Subcutaneous adipose tissue (tissue), 4 donors: ENCODE data around the gene CFL1. TPM values are rescaled to one million over a fixed set of nuclear protein-coding genes. Genes with fewer than 3 reads are reported as not detected.

ENCODE experiments used
- CTCF ChIP-seq: fragments of 450-650 bp; IDR thresholded peaks from one replicate; pipeline ENCODE4 v1.5.1; 2016; ENCODE audit warnings: low read depth, mild to moderate bottlenecking, control low read depth, antibody characterized with exemption, moderate library complexity
- total RNA-seq, 4 donors: library from RNA; depleted of rRNA; stranded (reverse); fragments of >200 nt; gene quantifications; one replicate each; pipeline ENCODE4 v1.1.0, GENCODE V29; 2016

Gene CFL1
- total RNA-seq, 4 donors from 2014 or later, result 375 to 550 (median 447) TPM

DNA sequence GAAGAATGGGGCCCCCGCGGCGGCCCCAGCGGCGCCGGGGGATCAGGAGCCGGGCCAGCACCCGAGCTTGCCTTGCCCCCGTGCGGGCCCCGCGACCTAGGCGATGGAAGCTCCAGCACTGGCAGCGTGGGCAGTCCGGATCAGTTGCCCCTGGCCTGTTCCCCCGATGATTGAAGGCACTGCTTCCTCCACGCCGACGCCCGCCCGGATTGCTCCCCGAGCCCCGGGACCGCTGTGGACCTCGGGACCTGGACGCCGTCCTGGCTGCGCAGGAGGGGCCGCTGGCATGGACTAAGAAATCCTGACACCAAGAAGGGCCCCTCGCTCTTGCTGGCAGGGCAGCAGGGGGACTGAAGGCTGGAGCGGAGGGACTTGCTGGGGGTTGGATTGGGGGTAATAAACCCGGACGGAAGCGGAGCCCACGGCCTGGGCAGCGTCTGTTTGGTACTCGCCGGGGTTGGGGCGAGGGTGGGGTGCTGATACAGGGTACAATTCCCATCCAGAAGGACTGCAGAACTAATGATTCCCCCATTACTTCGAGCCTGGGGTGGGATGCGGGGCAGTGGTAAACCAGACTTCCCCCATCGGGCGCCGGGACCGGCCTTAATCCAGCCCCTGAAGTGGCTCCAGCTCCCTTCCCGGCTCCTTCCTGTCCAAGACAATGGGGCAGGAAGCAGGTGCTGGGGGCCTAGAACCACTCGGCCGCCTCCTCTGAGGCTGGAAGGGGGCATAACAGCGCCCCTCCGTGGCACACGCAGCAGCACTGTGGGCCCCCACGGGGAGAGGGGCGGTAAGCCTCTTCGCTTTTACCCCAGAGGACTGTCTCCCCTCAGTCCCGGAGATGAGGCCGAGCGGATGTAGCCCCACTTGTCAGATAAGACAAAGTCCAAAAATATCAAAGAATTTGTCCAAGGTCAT is 33.5 kb upstream of the CFL1 start:
- no peak for TF ChIP-seq CTCF

GRCh38 chr11:65890324-65891218 is 32.6 kb upstream of the CFL1 start, which contains the start of gene CCDC85B:
CCDC85B (plus strand) TSS chr11:65890673; CDS start chr11:65890784, 111 bp downstream.
- no peak for TF ChIP-seq CTCF

GRCh38 chr11:65888163-65888814 is 30.3 kb upstream of the CFL1 start, which contains the start of gene FIBP:
FIBP (minus strand) TSS chr11:65888471; CDS start chr11:65888418, 53 bp downstream.
- no peak for TF ChIP-seq CTCF

DNA sequence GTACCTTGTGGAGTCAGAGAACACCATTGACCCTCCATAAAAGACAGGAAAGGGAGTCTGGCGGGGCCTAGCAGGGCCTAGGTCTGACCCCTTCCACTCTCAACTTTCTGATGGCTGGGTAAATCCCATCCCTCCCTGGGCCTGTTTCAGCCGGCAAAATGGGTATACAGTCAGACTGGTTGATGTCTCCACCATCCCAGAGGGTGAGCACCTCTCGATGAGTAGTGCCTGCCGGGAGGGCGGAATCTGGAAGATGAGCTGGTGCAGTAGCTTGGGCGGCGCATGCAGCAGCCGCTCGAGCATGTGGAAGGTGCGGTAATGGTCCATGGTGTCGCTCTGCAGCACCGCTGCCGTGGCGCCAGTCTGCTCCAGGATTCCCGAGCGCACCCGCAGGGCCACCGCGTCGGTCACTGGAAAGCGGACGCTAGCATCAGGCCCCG is 29.8 kb upstream of the CFL1 start:
- TF ChIP-seq CTCF, result no peak

- TF ChIP-seq CTCF, result no peak
Measured at GRCh38 chr11:65886826-65887722, 29.1 kb upstream of the CFL1 start.

DNA sequence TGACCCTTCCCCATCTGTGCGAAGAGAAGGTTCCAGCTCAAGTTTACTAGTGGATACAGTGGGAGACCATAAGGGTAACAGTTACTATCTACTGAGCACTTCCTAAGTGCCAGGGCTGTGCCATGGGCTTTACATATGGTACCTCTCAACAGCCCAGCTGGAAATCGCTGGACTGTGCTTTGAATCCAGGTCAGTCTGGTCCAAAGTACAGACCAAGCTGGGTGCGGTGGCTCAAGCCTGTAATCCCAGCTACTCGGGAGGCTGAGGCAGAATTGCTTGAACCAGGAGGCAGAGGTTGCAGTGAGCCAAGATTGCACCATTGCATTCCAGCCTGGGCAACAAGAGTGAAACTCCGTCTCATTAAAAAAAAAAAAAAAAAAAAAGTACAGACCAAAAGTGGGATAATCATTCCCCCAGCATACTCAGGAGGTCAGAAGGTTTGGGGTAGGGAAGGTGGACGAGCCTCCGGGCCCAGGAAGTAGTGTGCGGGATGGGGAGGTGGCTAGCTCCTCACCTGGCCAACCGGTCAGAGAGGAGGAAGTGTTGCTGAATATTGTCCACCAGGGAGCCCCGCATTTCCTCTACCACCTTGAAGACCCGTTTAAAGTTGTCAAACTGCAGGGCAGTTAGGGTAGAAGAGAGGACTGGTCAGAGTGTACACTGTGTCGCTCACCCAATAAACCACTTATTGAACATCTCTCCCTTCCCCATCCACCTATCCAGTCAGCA is 28.0 kb upstream of the CFL1 start:
- TF ChIP-seq CTCF, result no peak
